ENCODE data around the gene TRPM5. TPM values are rescaled to one million over a fixed set of nuclear protein-coding genes. Genes with fewer than 3 reads are reported as not detected.

TRPM5 gene
- total RNA-seq, 1 donor from 2014 or later = 0.34 TPM

DNA sequence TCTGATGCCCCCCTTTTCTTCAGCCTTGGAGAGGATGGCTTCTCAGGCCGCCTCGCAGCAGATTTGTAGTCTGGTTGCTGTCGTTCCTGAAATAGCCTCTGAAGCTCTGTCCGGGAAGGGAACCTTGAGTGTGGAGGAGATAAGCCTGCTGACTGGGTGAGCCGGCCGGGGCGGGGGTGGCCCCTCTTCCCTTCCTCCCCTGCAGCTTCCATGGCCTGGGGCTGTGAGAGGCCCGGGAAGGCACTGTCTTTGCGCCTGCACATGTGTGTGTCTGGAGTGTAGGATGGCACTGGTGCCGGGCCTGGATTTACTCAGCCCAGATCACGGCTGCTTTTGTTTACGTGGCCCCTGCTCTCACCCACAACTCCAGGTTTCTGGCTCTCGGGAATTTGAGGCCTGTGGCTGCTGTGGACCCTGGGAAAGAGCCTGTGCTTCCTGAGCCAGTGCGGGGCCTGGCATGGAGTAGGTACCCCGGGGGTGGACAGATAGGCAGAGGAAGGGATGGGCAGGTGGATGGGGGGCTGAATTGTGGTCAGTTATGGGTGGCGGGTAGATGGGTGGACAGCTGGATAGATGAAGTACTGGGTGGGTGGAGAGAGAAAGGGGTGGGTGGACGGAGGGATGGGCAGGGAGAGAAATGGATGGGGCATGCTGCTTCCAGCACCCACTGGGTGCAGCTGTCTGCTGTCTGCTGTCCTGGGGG, 17.1 kb upstream of the TRPM5 start:
- Histone ChIP-seq H3K27me3 (peaks cover 43% of the 10 kb centered on the region), H3K9ac (no peak overlapping the region), H2AFZ (replicated peaks) (no peak overlapping the region), H3K79me2 (ENCODE audit: low read depth) (no peaks in the 10 kb centered on the region), H3K4me2 (no peak overlapping the region), H3K36me3 (no peaks in the 10 kb centered on the region), H3K27ac (no peak overlapping the region), H3K4me3 (no peak overlapping the region), H4K20me1 (ENCODE audit: low read depth) (no peaks in the 10 kb centered on the region), H3F3A (ENCODE audit: low read depth) (no peaks in the 10 kb centered on the region), H3K9me3 (ENCODE audit: low read depth) (no peaks in the 10 kb centered on the region), H3K4me1 (peaks cover 7% of the 10 kb centered on the region)
- H3K4me3 Mint-ChIP-seq = no peak overlapping the region
- H3K27ac Mint-ChIP-seq = no peak overlapping the region
- no peaks in the 10 kb centered on the region for H3K9me3 Mint-ChIP-seq
- H3K4me1 Mint-ChIP-seq = no peaks in the 10 kb centered on the region
- peaks cover 8% of the 10 kb centered on the region for H3K27me3 Mint-ChIP-seq (ENCODE audit: insufficient read depth, low read depth)
- no peaks in the 10 kb centered on the region for H3K36me3 Mint-ChIP-seq
- no peak for DNase-seq (ENCODE audit: low spot score)
- TF ChIP-seq EZH2phosphoT487 (IDR thresholded peaks at IDR 0.05) (no peak), EZH2 (IDR thresholded peaks at IDR 0.05) (no peak)
- TF ChIP-seq, protein P1, sequence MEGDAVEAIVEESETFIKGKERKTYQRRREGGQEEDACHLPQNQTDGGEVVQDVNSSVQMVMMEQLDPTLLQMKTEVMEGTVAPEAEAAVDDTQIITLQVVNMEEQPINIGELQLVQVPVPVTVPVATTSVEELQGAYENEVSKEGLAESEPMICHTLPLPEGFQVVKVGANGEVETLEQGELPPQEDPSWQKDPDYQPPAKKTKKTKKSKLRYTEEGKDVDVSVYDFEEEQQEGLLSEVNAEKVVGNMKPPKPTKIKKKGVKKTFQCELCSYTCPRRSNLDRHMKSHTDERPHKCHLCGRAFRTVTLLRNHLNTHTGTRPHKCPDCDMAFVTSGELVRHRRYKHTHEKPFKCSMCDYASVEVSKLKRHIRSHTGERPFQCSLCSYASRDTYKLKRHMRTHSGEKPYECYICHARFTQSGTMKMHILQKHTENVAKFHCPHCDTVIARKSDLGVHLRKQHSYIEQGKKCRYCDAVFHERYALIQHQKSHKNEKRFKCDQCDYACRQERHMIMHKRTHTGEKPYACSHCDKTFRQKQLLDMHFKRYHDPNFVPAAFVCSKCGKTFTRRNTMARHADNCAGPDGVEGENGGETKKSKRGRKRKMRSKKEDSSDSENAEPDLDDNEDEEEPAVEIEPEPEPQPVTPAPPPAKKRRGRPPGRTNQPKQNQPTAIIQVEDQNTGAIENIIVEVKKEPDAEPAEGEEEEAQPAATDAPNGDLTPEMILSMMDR (IDR thresholded peaks at IDR 0.05) = no peak

DNA sequence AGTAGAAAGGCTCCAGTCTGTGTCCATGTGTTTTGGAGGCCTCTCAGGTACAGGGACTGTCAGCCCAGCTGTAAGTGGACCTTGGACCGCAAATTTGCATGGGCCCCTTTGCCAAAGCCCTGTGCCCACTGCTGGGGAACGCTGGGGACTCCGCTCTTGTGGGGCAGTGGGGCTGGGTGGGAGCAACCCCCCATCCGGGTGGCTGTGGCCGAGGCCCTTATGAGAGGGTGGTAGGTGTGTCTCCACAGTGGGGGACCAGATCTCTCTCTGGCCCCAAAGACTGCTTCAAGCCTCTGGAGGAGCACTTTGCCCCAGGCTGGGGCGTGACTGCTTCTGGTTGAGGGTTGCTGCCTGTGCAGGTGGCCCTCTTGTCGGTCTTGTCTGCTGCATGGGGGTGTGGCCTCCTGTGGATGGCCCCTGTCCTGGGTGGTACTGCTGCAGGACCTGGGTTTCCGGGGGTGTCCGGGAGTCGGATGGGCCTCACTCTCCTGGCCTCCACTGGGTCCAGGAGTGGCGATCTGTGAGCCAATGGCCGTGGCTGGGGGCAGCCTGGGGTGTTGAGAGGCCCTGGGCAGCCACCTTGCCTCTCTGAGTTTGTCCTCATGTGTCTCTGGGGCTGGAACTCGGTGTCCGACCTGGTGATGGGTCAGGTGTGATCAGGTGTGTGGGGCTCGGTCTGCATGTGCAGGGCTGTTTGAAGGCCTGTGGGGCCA, 16.4 kb upstream of the TRPM5 start:
- H3K36me3 ChIP-seq = no peaks in the 10 kb centered on the region
- H3K4me1 ChIP-seq = peaks cover 7% of the 10 kb centered on the region
- H3K79me2 ChIP-seq (ENCODE audit: low read depth) = no peaks in the 10 kb centered on the region
- H3F3A ChIP-seq (ENCODE audit: low read depth) = no peaks in the 10 kb centered on the region
- no peak for DNase-seq (ENCODE audit: low spot score)
- H3K9me3 ChIP-seq (ENCODE audit: low read depth) = no peaks in the 10 kb centered on the region
- H3K4me3 ChIP-seq = no peak overlapping the region
- Mint-ChIP-seq H3K9me3 (no peaks in the 10 kb centered on the region), H3K4me3 (no peak overlapping the region), H3K27ac (no peak overlapping the region), H3K27me3 (ENCODE audit: insufficient read depth, low read depth) (peaks cover 9% of the 10 kb centered on the region), H3K4me1 (no peaks in the 10 kb centered on the region), H3K36me3 (no peaks in the 10 kb centered on the region)
- H3K27ac ChIP-seq = no peak overlapping the region
- peaks cover 44% of the 10 kb centered on the region for H3K27me3 ChIP-seq
- no peak overlapping the region for H2AFZ ChIP-seq (replicated peaks)
- no peak overlapping the region for H3K9ac ChIP-seq
- H4K20me1 ChIP-seq (ENCODE audit: low read depth) = no peaks in the 10 kb centered on the region
- H3K4me2 ChIP-seq = no peak overlapping the region
- TF ChIP-seq EZH2phosphoT487 (IDR thresholded peaks at IDR 0.05) = no peak
- TF ChIP-seq, protein P1 (IDR thresholded peaks at IDR 0.05) = no peak
- TF ChIP-seq EZH2 (IDR thresholded peaks at IDR 0.05) = no peak

DNA sequence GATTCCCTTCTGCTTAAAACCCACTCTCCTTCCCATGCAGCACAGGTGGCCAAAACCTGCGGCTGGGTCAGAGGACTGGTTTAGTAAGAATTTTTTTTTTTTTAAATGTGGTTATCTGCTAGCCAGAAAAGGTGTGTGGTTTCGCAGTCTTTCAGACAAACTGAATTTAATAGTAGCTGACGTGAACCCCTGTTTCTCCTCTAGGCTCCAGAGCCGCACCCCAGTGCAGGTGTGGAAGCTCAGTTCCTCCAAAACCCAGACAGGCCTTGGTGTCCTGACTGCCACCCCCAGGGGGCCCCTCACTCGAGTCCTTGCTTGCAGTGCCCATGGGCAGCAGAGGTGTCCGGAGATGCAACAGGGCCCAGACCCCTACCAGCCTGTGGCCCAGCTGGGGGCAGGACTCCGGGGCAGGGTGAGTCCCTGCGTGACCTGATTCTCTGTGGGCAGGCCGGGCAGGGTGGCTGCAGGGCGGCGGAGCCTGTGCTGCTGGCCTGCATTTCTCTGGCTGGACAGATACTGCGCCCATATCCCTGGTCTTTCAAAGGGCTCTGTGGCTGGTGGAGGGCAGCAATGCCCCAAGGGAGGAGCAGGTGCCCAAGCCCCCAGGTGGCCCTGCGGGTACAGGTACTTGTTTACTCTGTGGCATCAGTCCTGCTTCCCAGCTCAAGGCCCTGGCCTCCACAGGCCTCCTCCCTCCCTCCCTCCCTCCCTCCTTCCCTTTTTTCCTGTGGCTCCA, 15.7 kb upstream of the TRPM5 start:
- H3K36me3 Mint-ChIP-seq = no peaks in the 10 kb centered on the region
- no peak overlapping the region for H3K4me3 ChIP-seq
- H3F3A ChIP-seq (ENCODE audit: low read depth) = no peaks in the 10 kb centered on the region
- H3K9me3 Mint-ChIP-seq = peaks cover 5% of the 10 kb centered on the region
- DNase-seq (ENCODE audit: low spot score) = no peak
- H3K4me1 Mint-ChIP-seq = no peaks in the 10 kb centered on the region
- H3K36me3 ChIP-seq = no peaks in the 10 kb centered on the region
- no peak overlapping the region for H3K9ac ChIP-seq
- H4K20me1 ChIP-seq (ENCODE audit: low read depth) = no peaks in the 10 kb centered on the region
- no peak overlapping the region for H3K4me3 Mint-ChIP-seq
- H3K4me2 ChIP-seq = no peak overlapping the region
- H3K27me3 Mint-ChIP-seq (ENCODE audit: insufficient read depth, low read depth) = peaks cover 9% of the 10 kb centered on the region
- TF ChIP-seq, protein P1 (IDR thresholded peaks at IDR 0.05) = no peak
- TF ChIP-seq EZH2phosphoT487 (IDR thresholded peaks at IDR 0.05) (no peak), EZH2 (IDR thresholded peaks at IDR 0.05) (no peak)
- no peak overlapping the region for H2AFZ ChIP-seq (replicated peaks)
- H3K27ac Mint-ChIP-seq = no peak overlapping the region
- H3K27me3 ChIP-seq = peaks cover 51% of the 10 kb centered on the region
- no peaks in the 10 kb centered on the region for H3K79me2 ChIP-seq (ENCODE audit: low read depth)
- H3K27ac ChIP-seq = no peak overlapping the region
- peaks cover 7% of the 10 kb centered on the region for H3K4me1 ChIP-seq
- H3K9me3 ChIP-seq (ENCODE audit: low read depth) = no peaks in the 10 kb centered on the region

Measured in neural progenitor cell (in vitro differentiated cells).